Measurements from ENCODE around the gene SUPT6H.

GRCh38 chr17:28655160-28655559, 6.8 kb upstream of the SUPT6H start:
- no peak for TF ChIP-seq EP300 (IDR thresholded peaks at IDR 0.05; ENCODE audit: low read depth)
- no peak for TF ChIP-seq CTCF (IDR thresholded peaks at IDR 0.05)
- no peak for TF ChIP-seq POLR2AphosphoS5 (IDR thresholded peaks at IDR 0.05)

Data from transverse colon (tissue), 4 donors.